MM.1S (cell line): ENCODE measurements around the gene DLGAP1.

Experiments used
- CTCF ChIP-seq: fragments of 300-600 bp; sonication (generic); IDR thresholded peaks from 2 replicates; pipeline ENCODE4 v1.5.1; 2016; ENCODE audit warnings: antibody characterized with exemption, low read length, mixed read lengths
- EZH2 ChIP-seq: fragments of 300-600 bp; sonication (generic); optimal IDR thresholded peaks from 2 replicates; pipeline ENCODE3; 2017; ENCODE audit warnings: low read depth, mild to moderate bottlenecking, antibody characterized with exemption, low read length, mixed read lengths

GRCh38 chr18:3689986-3690763, 764.9 kb downstream of the DLGAP1 start:
- TF ChIP-seq EZH2 (no peak), CTCF (no peak)
